VCaP (cell line): ENCODE results near the gene TSPAN18.

Experiments used
- H3K27ac ChIP-seq: fragments of 450-650 bp; 2 replicates; pipeline ENCODE4 v1.5.1; 2017
- TF ChIP-seq, protein P1 (sequence below): fragments of 450-650 bp; conservative IDR thresholded peaks from 2 replicates; pipeline ENCODE4 v1.5.1; 2017; ENCODE audit warnings: mild to moderate bottlenecking, moderate library complexity

TSPAN18 gene

DNA sequence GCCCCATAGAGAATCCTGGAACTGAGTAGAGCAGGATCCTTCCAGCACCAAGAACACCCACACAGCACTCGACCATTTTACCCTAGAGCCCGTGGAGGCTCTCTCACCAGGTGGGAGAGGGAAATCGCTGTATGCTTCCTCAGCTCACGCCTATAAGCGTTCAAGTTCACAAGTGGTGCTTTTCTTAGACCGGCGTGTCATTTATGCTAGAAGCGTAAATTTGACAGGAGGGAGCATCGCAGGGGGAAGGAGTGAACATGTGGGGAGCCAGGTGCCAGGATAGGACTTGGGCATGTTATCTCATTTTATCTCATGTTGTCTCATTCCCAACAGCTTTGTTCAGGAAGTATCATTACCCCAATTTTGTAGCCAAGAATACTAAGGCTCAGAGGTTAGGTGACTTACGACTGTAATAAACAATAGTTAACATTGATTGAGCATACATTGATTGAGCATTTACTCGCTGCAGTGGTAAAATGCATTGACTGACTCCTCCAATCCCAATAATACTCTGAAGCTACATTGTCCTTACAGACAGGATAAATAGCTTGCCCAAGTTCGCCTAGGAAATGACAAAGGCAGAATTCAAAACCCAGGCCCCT, 243.0 kb downstream of the TSPAN18 start:
- no peak overlapping the region for H3K27ac ChIP-seq
- TF ChIP-seq, protein P1, sequence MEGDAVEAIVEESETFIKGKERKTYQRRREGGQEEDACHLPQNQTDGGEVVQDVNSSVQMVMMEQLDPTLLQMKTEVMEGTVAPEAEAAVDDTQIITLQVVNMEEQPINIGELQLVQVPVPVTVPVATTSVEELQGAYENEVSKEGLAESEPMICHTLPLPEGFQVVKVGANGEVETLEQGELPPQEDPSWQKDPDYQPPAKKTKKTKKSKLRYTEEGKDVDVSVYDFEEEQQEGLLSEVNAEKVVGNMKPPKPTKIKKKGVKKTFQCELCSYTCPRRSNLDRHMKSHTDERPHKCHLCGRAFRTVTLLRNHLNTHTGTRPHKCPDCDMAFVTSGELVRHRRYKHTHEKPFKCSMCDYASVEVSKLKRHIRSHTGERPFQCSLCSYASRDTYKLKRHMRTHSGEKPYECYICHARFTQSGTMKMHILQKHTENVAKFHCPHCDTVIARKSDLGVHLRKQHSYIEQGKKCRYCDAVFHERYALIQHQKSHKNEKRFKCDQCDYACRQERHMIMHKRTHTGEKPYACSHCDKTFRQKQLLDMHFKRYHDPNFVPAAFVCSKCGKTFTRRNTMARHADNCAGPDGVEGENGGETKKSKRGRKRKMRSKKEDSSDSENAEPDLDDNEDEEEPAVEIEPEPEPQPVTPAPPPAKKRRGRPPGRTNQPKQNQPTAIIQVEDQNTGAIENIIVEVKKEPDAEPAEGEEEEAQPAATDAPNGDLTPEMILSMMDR = no peak

GRCh38 chr11:44970293-44970692, 243.5 kb downstream of the TSPAN18 start:
- TF ChIP-seq, protein P1 = no peak
- H3K27ac ChIP-seq = no peak overlapping the region

DNA sequence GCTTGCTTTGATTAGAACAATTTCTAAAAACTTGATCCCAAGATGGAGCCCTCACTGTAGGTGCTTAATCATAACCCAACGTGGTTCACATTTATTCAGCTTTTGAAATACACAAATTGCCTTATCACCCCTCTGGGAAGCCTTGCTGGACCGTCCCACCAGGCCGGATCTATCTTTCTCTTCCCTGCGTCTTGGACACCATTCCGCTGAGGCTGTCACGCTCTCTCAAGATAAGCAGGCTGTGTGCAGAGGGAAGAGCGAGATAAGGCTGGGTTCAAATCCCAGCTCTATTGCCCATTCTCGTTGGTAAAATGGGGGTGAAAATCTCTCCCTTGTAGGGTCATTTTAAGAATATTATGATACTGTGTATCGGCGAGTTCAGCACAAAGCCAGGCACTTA, 244.4 kb downstream of the TSPAN18 start:
- TF ChIP-seq, protein P1 = no peak

DNA sequence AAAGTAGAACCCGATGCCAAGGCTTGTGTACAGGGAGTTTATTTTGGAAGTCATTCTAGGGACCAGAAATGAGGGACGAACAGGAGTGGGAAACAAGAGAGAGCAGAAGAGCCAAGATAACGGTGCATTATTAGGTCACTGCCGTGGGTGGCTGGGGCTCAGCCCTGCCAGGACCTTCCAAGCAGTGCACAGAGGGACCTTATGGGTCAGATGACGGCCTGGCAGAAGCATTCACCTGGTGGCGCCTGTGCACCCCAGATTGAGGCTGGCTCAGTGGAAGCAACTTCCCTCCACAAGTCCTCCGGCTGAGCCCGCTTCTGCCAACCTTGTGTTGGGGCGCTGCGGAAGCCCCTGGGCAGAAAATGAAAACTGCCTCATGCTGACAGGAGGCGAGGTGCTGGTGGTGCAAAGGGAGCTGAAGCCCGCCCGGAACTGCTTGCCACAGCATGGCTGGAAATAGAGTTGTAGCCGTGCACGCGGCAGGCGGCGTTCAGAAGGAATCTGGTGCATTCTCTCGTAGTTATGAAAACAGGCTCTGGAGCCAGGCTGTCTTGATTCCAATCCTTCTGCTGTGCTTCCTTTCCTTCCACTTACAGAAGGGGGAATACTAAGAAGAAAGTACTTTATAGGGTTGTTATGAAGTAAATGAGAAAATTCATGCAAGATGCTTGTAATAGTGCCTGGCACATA, 246.1 kb downstream of the TSPAN18 start:
- TF ChIP-seq, protein P1 = no peak
- no peak overlapping the region for H3K27ac ChIP-seq

More for the DNA sequence above, 244.4 kb downstream of the TSPAN18 start:
- no peak overlapping the region for H3K27ac ChIP-seq

- TF ChIP-seq, protein P1 = no peak
Measured at GRCh38 chr11:44973632-44974401, 247.1 kb downstream of the TSPAN18 start.

DNA sequence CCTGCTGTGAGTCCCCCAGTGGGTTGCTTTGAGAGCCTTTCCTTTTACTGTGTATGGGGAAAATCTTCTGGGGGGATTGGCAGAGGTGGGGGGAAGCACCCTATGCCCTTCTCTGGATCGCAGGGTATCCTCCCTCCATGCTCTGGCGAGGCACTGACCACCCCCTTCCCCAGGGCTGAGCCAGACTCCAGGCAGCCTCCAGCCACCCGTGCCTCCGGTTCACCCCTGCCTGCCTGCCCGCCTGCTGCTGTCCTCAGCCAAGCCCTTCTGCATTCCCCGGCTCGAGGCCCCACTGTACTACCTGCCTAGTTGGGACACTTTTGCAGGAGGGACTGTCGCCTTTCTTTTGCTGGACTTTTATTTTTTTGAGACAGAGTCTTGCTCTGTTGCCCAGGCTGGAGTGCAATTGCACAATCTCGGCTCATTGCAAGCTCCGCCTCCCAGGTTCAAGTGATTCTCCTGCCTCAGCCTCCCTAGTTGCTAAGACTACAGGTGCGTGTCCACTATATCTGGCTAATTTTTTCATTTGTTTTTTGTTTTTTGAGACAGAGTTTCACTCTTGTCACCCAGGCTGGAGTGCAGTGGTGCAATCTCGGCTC, 247.7 kb downstream of the TSPAN18 start:
- no peak overlapping the region for H3K27ac ChIP-seq
- TF ChIP-seq, protein P1 = no peak

More at GRCh38 chr11:44973632-44974401, 247.1 kb downstream of the TSPAN18 start:
- H3K27ac ChIP-seq = no peak overlapping the region

DNA sequence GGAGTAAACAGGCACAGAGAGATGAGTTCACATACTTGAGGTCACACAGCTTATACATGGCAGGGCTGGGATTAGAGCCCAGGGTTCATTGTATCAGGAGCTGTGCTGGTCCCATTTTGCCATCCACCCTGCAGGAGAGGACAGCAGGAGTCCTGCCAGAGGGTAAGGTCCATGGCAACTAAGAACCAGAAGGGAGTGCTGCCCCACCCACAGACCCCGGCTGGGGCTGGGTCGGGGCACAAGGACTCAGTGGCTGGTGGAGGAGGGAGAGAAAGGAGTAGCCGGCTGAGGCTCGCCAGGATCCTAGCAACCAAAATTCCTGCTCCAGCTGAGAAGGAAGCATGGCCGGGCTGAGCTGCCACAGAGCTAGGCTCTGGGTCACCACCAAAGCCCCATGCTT, 249.8 kb downstream of the TSPAN18 start:
- TF ChIP-seq, protein P1 = no peak
- peak overlapping the region; percentile 100 for H3K27ac ChIP-seq
